HFFc6 (cell line): ENCODE results near the gene ALDH3B2. TPM values are rescaled to one million over a fixed set of nuclear protein-coding genes. Genes with fewer than 3 reads are reported as not detected.
"Not testable (repeated sequence)": the region's sequence is repeated elsewhere in the genome, so short reads cannot be mapped to it uniquely, and the experiment has no call there.

Experiments used
- DNase-seq: peaks from one replicate; pipeline ENCODE4 v3.0.0-alpha.2; 2018
- H3K27ac Mint-ChIP-seq: 2 replicates; pipeline ENCODE4 v1.8.0; 2020; ENCODE audit warnings: mild to moderate bottlenecking, mixed read lengths
- H3K27me3 Mint-ChIP-seq: 2 replicates; pipeline ENCODE4 v1.8.0; 2021; ENCODE audit warnings: mild to moderate bottlenecking, moderate library complexity, mixed read lengths; ENCODE audit not compliant: insufficient read depth
- H3K36me3 Mint-ChIP-seq: 2 replicates; pipeline ENCODE4 v1.8.0; 2021; ENCODE audit warnings: low read depth, mixed read lengths
- H3K4me1 Mint-ChIP-seq: 2 replicates; pipeline ENCODE4 v1.8.0; 2020; ENCODE audit warnings: low read depth, mixed read lengths
- H3K4me3 Mint-ChIP-seq: 2 replicates; pipeline ENCODE4 v1.8.0; 2020; ENCODE audit warnings: mild to moderate bottlenecking, moderate library complexity, mixed read lengths
- H3K9me3 Mint-ChIP-seq: 2 replicates; pipeline ENCODE4 v1.8.0; 2020; ENCODE audit warnings: mild to moderate bottlenecking, mixed read lengths
- total RNA-seq, 6 experiments: library from RNA; stranded (reverse); fragmentation: NEBNext Ultra II Directional; extraction: Animal tissue kit (Norgen Biotek cat#: 25700); gene quantifications; 2 replicates in 1 of 6; 3 replicates in 5 of 6; pipeline ENCODE4 v1.2.3, GENCODE V29; 2021
- TF ChIP-seq, protein P1 (sequence below): fragments of 200-600 bp; sonication (generic); IDR thresholded peaks from 2 replicates; pipeline ENCODE4 v1.5.0; 2021; ENCODE audit warnings: antibody characterized with exemption, mild to moderate bottlenecking

ALDH3B2 gene
- total RNA-seq, 6 experiments from 2014 or later, result not detected

DNA sequence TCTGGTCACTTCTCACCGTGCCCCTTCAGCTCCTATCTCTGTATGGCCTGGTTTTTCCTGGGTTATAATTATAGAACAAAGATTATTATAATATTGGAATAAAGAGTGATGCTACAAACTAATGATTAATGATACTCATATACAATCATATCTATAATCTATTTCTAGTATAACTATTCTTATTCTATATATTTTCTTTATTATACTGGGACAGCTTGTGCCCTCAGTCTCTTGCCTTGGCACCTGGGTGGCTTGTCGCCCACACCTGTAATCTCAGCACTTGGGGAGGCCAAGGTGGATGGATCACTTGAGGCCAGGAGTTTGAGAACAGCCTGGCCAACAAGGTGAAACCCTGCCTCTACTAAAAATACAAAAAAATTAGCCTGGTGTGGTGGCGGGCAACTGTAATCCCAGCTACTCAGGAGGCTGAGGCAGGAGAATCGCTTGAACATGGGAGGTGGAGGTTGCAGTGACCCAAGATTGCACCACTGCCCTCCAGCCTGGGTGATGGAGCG lies 14.7 kb downstream of the ALDH3B2 start:
- H3K27me3 Mint-ChIP-seq, result peaks cover 22% of the 10 kb centered on the region
- peaks cover 13% of the 10 kb centered on the region for H3K9me3 Mint-ChIP-seq
- not testable (repeated sequence) for H3K36me3 Mint-ChIP-seq, H3K4me1 Mint-ChIP-seq, DNase-seq, H3K4me3 Mint-ChIP-seq, H3K27ac Mint-ChIP-seq
- TF ChIP-seq, protein P1, sequence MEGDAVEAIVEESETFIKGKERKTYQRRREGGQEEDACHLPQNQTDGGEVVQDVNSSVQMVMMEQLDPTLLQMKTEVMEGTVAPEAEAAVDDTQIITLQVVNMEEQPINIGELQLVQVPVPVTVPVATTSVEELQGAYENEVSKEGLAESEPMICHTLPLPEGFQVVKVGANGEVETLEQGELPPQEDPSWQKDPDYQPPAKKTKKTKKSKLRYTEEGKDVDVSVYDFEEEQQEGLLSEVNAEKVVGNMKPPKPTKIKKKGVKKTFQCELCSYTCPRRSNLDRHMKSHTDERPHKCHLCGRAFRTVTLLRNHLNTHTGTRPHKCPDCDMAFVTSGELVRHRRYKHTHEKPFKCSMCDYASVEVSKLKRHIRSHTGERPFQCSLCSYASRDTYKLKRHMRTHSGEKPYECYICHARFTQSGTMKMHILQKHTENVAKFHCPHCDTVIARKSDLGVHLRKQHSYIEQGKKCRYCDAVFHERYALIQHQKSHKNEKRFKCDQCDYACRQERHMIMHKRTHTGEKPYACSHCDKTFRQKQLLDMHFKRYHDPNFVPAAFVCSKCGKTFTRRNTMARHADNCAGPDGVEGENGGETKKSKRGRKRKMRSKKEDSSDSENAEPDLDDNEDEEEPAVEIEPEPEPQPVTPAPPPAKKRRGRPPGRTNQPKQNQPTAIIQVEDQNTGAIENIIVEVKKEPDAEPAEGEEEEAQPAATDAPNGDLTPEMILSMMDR, result peak; percentile 64

DNA sequence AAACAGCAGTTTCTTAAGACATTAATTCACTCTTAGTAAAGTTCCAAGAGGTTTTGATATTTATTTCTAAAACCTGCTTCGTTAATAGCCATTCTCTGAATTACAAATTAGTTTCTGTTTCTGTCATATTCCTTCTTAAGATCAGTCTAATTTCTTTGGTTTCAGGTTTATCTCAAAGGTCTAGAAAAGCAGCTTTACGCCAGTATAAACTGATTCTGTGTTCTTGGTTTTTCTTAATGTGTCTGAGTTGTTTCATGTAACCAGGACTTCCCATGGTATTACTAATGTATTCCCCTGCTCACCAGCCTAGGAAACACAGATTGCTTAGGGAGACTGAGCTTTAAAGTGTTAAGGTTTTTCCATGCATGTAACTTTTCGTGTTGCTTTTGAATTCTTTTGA lies 17.1 kb downstream of the ALDH3B2 start:
- peaks cover 13% of the 10 kb centered on the region for H3K9me3 Mint-ChIP-seq
- TF ChIP-seq, protein P1, result no peak
- H3K27ac Mint-ChIP-seq, result no peak overlapping the region
- no peaks in the 10 kb centered on the region for H3K36me3 Mint-ChIP-seq
- H3K4me1 Mint-ChIP-seq, result no peaks in the 10 kb centered on the region; the same call in 1 of the 2 replicates
- DNase-seq, result no peak
- H3K27me3 Mint-ChIP-seq, result peaks cover 14% of the 10 kb centered on the region
- no peak overlapping the region for H3K4me3 Mint-ChIP-seq

DNA sequence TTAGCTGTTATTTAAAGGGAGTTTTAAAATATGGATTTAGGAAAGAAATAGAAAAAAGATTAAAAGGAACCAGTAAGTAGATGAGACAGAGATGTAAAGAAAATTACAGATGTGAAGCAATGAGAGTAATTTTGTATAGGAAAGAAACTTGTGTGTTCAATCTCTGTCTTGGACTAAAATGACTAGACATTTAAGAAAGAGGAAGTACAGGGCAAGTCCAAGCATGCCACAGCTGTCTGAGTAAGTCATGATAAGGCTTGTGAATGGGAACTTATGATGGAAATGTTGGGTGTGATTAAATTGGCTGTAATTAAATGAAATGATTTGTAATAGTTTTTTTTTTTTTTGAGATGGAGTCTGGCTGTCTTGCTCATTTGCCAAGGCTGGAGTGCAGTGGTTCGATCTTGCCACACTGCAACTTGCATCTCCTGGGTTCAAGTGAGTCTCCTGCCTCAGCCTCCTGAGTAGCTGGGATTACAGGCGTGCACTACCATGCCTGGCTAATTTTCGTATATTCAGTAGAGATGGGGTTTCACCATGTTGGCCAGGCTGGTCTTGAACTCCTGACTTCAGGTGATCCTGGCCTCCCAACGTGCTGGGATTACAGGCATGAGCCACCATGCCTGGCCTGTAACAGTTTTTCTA lies 18.0 kb downstream of the ALDH3B2 start:
- TF ChIP-seq, protein P1, result no peak
- no peak overlapping the region for H3K27ac Mint-ChIP-seq
- H3K36me3 Mint-ChIP-seq, result no peaks in the 10 kb centered on the region
- peaks cover 6% of the 10 kb centered on the region for H3K27me3 Mint-ChIP-seq
- DNase-seq, result no peak
- H3K4me3 Mint-ChIP-seq, result no peak overlapping the region
- peaks cover 13% of the 10 kb centered on the region for H3K9me3 Mint-ChIP-seq
- no peaks in the 10 kb centered on the region; the same call in 1 of the 2 replicates for H3K4me1 Mint-ChIP-seq

GRCh38 chr11:67654225-67654624 lies 20.2 kb downstream of the ALDH3B2 start:
- Mint-ChIP-seq H3K27me3 (peaks cover 6% of the 10 kb centered on the region), H3K4me1 (no peaks in the 10 kb centered on the region; the same call in 1 of the 2 replicates), H3K27ac (no peak overlapping the region), H3K9me3 (peaks cover 13% of the 10 kb centered on the region), H3K4me3 (no peak overlapping the region), H3K36me3 (no peaks in the 10 kb centered on the region)
- DNase-seq, result no peak
- TF ChIP-seq, protein P1, result no peak

- Mint-ChIP-seq H3K36me3 (no peaks in the 10 kb centered on the region), H3K27ac (no peak overlapping the region), H3K9me3 (peaks cover 13% of the 10 kb centered on the region), H3K4me3 (no peak overlapping the region), H3K4me1 (no peaks in the 10 kb centered on the region; the same call in 1 of the 2 replicates), H3K27me3 (peaks cover 6% of the 10 kb centered on the region; the same call in 1 of the 2 replicates)
- TF ChIP-seq, protein P1, result no peak
- no peak for DNase-seq
These were observed 21.2 kb downstream of the ALDH3B2 start for GRCh38 chr11:67652965-67653845.
